SU-DHL-6 (cell line): ENCODE data around the gene TOR1A.

Source experiments
- H2AFZ ChIP-seq: fragments of 200-600 bp; sonication (generic); 2 replicates; pipeline ENCODE4 v1.6.1; 2014; ENCODE audit warnings: low read depth, mild to moderate bottlenecking, moderate library complexity, mixed read lengths, antibody characterized with exemption, low read length; ENCODE audit not compliant: severe bottlenecking
- H3F3A ChIP-seq: fragments of 200-600 bp; shearing (Covaris generic); 2 replicates; pipeline ENCODE4 v1.6.0; 2016; ENCODE audit warnings: antibody characterized with exemption, mild to moderate bottlenecking; ENCODE audit not compliant: insufficient read depth
- H3K27ac ChIP-seq: fragments of 200-600 bp; sonication (generic); 2 replicates; pipeline ENCODE4 v1.5.1; 2016; ENCODE audit warnings: low read depth, mild to moderate bottlenecking, low read length, moderate library complexity, mixed read lengths
- H3K27me3 ChIP-seq: fragments of 200-600 bp; sonication (generic), shearing (Covaris generic); 2 replicates; pipeline ENCODE4 v1.6.0; 2014; ENCODE audit warnings: mild to moderate bottlenecking, low read length
- H3K36me3 ChIP-seq: fragments of 200-600 bp; sonication (generic); 2 replicates; pipeline ENCODE4 v1.6.1; 2014; ENCODE audit warnings: mild to moderate bottlenecking, low read length, mixed read lengths
- H3K4me2 ChIP-seq: fragments of 300-600, 200-600 bp; shearing (Covaris generic), sonication (generic); 2 replicates; pipeline ENCODE4 v1.6.0; 2014; ENCODE audit warnings: low read length, low read depth, mild to moderate bottlenecking; ENCODE audit not compliant: poor library complexity, severe bottlenecking
- H3K4me3 ChIP-seq: fragments of 200-600 bp; sonication (generic); 2 replicates; pipeline ENCODE4 v1.5.1; 2014; ENCODE audit warnings: antibody characterized with exemption, low read length, mild to moderate bottlenecking, mixed read lengths; ENCODE audit not compliant: insufficient read depth, poor library complexity, severe bottlenecking
- H3K79me2 ChIP-seq: fragments of 200-600 bp; sonication (generic); 2 replicates; pipeline ENCODE4 v1.6.1; 2014; ENCODE audit warnings: mild to moderate bottlenecking, low read length, moderate library complexity; ENCODE audit not compliant: insufficient read depth
- H3K9ac ChIP-seq: fragments of 200-600 bp; sonication (generic); 2 replicates; pipeline ENCODE4 v1.7.0; 2014; ENCODE audit warnings: mild to moderate bottlenecking, low read length
- H3K9me2 ChIP-seq: fragments of 200-600 bp; sonication (generic); replicated peaks from 2 replicates; pipeline ENCODE4 v1.6.1; 2014; ENCODE audit warnings: low read length; ENCODE audit not compliant: insufficient read depth
- H3K9me3 ChIP-seq: fragments of 200-600 bp; sonication (generic); 2 replicates; pipeline ENCODE4 v1.6.1; 2014; ENCODE audit warnings: low read length, mixed read lengths; ENCODE audit not compliant: insufficient read depth
- H4K20me1 ChIP-seq: fragments of 200-600 bp; sonication (generic); 2 replicates; pipeline ENCODE4 v1.6.1; 2014; ENCODE audit warnings: low read depth, mild to moderate bottlenecking, antibody characterized with exemption, low read length, moderate library complexity, mixed read lengths
- EZH2phosphoT487 ChIP-seq: fragments of 200-600 bp; sonication (generic), shearing (Covaris generic); conservative IDR thresholded peaks from 2 replicates; pipeline ENCODE4 v1.6.1; 2018; ENCODE audit warnings: mild to moderate bottlenecking, antibody characterized with exemption, low read length, moderate library complexity, mixed read lengths
- TF ChIP-seq, protein P1 (sequence below): fragments of 200-600 bp; sonication (generic); IDR thresholded peaks from one replicate; pipeline ENCODE4 v1.5.1; 2017; ENCODE audit warnings: antibody characterized with exemption, mild to moderate bottlenecking, low read length, moderate library complexity; ENCODE audit not compliant: insufficient read depth, poor library complexity, severe bottlenecking

TOR1A gene

DNA sequence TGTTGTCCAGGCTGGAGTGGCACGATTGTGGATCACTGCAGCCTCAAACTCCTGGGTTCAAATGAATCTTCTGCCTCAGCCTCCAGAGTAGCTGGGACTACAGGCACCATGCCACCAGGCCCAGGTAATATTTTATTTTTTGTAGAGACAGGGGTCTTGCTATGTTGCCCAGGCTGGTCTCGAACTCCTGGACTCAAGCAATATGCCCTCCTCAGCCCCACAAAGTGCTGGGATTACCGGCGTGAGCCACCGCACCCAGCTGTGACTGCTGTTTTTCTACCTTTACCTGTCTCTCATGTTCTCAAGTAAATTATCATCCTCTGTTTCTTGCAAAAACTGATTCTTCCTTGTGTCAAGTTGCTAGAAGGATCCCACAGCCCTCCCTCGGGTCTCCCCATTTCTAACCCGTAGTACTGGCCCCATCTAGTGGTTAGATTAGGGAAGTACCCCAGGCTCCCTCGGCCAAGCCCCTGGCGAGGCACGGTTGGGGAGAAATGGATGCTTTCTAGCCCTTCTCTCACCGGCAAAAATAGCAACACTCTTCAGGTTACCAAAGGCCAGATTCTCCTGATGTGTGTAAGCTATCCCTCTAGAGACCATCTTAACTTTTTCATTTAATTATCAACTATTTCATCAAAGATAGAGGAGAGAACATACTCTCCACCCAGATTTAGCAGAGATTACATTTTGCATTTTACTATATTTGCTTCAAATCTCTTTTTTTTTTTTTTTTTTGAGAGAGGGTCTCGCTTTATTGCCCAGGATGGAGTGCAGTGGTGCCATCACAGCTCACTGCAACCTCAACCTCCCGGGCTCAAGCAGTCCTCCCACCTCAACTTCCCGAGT, 40.2 kb downstream of the TOR1A start:
- no peak overlapping the region for H3K9ac ChIP-seq
- H2AFZ ChIP-seq: no peak overlapping the region
- no peak overlapping the region for H3K27ac ChIP-seq

DNA sequence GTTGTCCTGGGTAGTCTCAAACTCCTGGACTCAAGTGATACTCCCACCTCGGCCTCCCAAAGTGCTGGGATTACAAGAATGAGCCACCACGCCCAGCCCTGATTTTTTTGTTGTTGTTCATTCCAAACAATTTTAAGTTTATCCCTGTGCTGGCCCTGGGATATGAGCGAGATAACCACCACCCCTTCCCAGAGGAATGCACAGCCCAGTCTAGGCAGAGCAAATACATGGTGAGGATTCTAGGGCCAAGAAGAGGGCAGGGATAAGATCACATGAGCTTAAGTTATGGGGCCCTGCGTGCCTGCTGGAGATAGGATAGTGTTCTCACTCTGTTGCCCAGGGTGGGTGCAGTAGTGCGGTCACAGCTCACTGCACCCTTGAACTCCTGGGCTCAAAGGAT, 42.0 kb downstream of the TOR1A start:
- H3K4me3 ChIP-seq: no peak overlapping the region
- no peak overlapping the region for H3K27ac ChIP-seq
- H3K27me3 ChIP-seq: no peaks in the 10 kb centered on the region; the same call in 1 of the 2 replicates
- no peak overlapping the region for H2AFZ ChIP-seq
- no peaks in the 10 kb centered on the region for H3K9me2 ChIP-seq
- H3F3A ChIP-seq: no peaks in the 10 kb centered on the region
- H3K36me3 ChIP-seq: no peaks in the 10 kb centered on the region
- H3K79me2 ChIP-seq: no peaks in the 10 kb centered on the region
- no peak for TF ChIP-seq EZH2phosphoT487
- TF ChIP-seq, protein P1, sequence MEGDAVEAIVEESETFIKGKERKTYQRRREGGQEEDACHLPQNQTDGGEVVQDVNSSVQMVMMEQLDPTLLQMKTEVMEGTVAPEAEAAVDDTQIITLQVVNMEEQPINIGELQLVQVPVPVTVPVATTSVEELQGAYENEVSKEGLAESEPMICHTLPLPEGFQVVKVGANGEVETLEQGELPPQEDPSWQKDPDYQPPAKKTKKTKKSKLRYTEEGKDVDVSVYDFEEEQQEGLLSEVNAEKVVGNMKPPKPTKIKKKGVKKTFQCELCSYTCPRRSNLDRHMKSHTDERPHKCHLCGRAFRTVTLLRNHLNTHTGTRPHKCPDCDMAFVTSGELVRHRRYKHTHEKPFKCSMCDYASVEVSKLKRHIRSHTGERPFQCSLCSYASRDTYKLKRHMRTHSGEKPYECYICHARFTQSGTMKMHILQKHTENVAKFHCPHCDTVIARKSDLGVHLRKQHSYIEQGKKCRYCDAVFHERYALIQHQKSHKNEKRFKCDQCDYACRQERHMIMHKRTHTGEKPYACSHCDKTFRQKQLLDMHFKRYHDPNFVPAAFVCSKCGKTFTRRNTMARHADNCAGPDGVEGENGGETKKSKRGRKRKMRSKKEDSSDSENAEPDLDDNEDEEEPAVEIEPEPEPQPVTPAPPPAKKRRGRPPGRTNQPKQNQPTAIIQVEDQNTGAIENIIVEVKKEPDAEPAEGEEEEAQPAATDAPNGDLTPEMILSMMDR: no peak
- H3K4me2 ChIP-seq: no peak overlapping the region
- no peaks in the 10 kb centered on the region for H4K20me1 ChIP-seq
- no peaks in the 10 kb centered on the region for H3K9me3 ChIP-seq
- no peak overlapping the region for H3K9ac ChIP-seq

More for the DNA sequence above, 40.2 kb downstream of the TOR1A start:
- Histone ChIP-seq H3K27me3 (no peaks in the 10 kb centered on the region; the same call in 1 of the 2 replicates), H3K4me3 (no peak overlapping the region), H3K9me3 (no peaks in the 10 kb centered on the region), H3K9me2 (no peaks in the 10 kb centered on the region), H4K20me1 (no peaks in the 10 kb centered on the region), H3K4me2 (no peak overlapping the region), H3K36me3 (no peaks in the 10 kb centered on the region), H3F3A (no peaks in the 10 kb centered on the region), H3K79me2 (no peaks in the 10 kb centered on the region)
- no peak for TF ChIP-seq EZH2phosphoT487
- TF ChIP-seq, protein P1: peak; percentile 69

- Histone ChIP-seq H3K27ac (no peak overlapping the region), H3K27me3 (no peaks in the 10 kb centered on the region; the same call in 1 of the 2 replicates), H4K20me1 (no peaks in the 10 kb centered on the region), H3K4me2 (no peak overlapping the region), H3K79me2 (no peaks in the 10 kb centered on the region), H3K9me2 (no peaks in the 10 kb centered on the region), H3K4me3 (no peak overlapping the region), H3F3A (no peaks in the 10 kb centered on the region), H3K9me3 (no peaks in the 10 kb centered on the region), H3K36me3 (no peaks in the 10 kb centered on the region), H2AFZ (no peak overlapping the region), H3K9ac (no peak overlapping the region)
- TF ChIP-seq, protein P1: no peak
- no peak for TF ChIP-seq EZH2phosphoT487
These were observed 42.8 kb downstream of the TOR1A start for GRCh38 chr9:129781131-129781530.
